NCI-H128 (cell line): Measurements from ENCODE around the gene SIMC1.
"Not testable (repeated sequence)": the region's sequence is repeated elsewhere in the genome, so short reads cannot be mapped to it uniquely, and the experiment has no call there.

Experiments
- DNase-seq: peaks from one replicate; lab custom pipeline; 2025; ENCODE audit not compliant: unreplicated experiment; lab: John Stamatoyannopoulos, UW

Gene SIMC1

DNA sequence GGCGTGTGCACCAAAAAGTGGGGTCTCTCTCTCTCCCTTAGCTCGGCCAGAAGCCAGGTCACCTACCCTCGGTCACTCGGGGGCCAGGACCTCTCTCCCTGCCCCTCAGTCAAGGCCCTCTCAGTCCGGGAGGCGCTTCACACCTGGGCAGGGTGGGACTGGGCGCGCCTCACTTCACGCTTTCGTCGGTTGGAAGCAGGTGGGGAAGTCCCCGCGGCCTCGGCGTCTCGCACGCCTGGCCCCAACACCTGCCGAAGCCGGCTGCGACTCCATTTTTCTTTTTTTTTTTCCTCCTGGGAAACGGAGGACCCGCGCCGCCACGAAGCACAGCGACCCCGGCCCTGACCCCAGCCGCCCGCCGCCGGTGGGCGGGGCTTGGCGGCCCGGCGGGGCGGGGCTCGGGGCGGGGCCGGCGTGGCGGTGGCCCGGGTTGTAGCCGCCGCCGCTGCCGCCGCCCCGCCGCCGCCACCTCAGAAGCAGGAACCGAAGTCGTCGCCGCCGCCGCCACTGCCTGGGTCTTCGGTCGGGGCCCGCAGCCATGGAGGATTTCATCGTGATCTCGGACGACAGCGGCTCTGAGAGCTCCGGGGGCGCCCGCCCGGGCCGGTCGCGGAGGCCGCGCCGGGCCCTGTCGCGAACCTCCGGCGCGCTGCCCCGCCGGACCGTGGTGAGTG, at the start of gene SIMC1:
TSS of gene SIMC1 (plus strand) at position 454 of the 674 bp plus-strand sequence. CDS start at position 539, 85 bp downstream.
- DNase-seq: not testable (repeated sequence)

DNA sequence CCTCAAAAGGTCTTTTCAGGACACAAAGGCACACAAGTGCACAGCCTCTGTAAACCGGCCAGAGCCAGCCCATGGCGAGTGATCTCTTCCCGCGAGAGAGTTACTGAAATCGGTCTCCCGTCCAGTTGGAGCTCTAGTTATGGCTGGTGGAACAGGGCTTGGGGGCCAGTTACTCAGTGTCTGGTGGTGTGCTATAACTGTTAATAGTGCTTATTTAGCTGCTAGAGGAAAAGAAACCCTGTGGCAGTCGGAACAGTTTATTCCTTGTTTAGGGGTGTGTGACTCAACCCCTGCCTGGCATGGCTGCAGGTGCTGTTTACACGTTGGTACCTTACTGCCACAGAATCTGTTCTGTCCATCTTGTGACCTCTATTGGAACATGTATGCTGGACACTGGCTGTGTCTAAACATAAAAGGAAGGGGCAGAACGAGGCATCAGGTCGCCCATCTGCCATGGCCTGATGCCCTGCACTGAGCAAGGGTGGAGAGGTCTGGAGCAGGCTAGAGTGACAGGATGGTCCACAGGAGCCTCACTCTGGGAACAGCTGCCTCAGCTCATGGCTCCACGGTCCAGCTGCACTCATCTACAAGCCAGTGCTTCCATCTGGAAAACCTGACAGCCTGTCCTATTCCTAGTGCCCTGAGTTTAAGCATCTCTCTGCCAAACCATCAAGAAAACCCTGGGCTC, 49.6 kb upstream of the SIMC1 start:
- no peak for DNase-seq

DNA sequence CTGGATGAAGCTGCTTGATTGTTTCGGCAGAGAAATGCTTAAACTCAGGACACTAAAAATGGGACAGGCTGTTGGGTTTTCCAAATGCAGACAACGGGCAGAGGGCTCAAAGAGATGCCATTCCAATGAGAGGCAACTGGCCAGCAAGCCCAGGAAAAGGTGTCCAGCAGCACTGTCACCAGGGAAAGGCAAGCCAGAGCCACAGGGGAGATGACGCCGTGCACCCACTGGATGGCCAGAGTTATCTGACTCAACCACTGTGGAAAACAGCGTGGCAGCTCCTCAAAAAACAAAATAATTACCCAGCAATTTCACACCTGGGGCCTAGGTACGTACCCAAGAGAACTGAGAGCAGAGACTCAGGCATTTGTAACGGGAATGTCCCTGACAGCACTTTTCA, 48.4 kb upstream of the SIMC1 start:
- DNase-seq: no peak

DNA sequence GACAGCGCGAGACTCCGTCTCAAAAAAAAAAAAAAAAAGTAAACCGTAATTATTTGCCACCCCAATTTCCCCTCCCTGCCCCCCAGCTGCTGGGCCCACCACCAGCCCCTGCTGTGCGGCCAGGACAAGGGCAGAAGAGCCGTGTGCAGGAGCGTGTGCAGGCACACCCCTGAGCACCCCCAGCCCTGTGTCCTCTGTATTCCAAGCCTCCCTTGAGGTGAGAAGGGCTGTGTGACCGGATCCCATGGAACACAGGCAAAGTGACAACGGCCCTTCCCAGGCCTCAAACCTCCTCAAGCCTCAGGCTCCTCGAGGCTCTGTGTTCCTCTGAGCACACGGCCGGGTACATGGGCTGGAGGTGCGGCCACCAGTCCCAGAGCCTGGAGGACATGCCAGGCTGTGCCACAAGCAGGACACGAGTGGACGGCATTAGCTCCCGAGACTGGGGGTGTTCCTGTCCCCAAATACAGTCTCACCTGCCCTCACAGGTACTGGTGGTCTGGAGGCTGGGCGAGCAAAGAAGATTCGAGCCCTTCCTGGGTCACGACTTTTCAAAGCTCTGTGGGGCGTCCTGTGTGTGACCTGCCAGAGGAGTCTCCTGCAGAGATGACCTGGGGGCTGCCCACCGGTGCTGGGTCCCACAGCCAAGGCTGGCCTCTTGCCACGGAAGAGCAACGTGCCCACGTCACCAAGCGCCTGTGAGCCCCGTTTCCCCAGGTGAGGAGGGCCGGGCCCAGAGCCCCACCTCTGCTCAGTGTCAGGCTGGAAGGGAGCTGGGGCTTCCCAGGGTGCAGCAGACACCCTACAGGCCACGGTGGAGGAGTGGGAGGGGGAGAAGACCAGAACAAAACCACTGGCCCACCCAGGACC, 47.1 kb upstream of the SIMC1 start:
- DNase-seq: no peak

DNA sequence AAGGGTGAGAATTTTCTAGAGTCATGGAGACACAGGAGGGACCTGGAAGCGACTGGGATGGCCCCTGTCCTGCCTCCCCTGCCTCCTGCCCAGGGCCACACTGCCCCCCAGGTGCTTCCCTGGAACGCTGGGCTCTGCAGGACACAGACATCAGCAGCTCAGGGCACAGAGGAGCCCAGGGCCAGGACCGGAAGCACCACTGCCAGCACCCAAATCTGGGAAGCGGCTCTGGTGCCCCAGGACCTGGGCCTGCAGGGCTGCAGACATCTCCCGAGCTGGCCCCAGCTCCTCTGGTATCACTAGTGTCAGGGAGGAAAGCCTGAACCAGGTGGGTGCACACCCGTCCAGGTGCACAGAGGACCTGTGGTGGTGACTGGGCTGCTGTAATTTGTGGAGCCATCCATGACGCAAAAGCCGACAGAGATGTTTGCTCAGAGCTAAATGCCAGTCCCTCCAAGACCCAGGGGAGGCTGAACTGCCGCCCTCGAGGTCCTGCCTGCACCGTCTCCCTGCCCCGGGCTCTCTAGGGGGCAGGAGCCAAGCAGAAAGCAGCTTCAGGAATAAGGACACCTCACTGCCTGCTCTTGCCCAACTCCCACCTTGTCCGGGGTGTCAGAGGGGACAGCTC, 46.0 kb upstream of the SIMC1 start:
- no peak for DNase-seq

DNA sequence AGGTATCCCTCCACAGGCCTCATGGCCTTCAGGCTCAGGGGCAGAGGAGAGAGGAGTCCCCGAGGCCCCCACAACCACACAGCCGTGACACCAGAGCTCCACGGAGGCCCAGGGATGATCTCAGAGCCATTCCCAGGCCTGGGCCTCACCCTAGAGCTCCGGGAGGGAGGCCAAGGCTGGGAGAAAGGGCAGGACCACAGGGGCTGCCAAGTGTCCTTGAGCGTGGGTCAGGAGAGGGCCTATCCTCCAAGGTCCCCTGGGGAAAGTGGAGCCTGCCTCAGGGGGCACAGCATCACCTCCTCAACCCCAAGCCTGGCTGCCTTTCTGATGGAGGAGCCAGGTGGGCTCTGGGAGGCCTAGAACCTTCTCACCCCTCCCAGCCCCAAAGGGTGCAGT, 45.5 kb upstream of the SIMC1 start:
- DNase-seq: not testable (repeated sequence)

DNA sequence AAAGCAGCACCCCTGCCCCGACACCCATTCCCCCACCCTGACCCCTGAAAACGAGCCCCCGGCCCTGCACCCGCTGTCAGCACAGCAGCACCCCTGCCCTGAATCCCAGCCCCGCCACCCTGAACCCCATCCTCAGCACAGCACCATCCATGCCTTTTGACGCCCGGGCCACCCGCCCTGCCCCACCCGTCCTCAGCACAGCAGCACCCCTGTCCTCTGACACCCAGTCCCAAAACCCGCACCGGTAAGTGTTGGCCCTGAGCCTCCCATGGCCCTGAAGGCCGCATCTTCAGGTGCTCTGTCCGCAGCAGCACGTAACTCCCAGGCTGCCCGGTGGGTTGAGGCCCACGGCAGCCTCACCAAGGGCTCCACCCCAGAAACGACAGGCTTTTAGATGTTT, 44.6 kb upstream of the SIMC1 start:
- not testable (repeated sequence) for DNase-seq

DNA sequence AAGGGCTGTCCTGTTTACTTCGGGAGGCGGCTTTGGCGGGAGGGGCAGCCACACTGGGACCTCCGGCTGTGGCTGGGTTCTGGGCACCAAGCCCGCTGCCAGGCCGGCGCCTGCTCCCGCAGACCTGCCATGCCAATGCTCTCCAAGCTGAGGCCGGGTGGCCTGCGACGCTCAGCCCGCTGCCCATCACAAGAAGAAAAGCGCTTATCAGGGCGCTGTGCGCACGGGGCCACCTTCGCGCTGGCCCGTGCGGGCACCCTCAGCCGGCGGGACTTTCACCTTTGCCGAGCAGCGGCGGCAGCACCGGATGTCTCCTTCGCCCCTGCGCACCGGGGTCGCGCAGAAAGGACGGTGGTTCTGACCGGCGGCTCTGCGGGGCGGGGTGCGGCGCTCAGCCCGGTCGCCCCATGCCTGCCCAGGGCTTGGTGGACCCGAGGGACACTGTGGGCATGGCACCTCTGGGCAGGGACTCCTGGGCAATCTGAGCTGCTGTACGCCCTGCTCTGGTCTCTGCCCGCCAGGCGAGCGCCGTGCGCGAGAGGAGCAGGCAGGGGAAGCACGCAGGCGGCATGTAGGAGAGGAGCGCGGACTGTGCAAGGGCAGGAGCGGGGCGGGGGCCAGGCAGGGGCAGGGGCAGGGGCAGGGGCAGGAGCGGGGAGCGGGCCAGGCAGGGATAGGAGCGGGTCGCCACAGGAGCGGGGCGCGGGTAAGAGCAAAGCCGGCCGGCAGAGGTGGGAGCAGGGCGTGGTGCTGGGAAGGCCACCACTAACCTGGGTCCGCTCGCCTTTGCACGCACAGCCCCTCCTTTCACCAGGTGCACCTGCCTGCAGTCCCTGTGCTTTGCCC, 43.8 kb upstream of the SIMC1 start:
- DNase-seq: not testable (repeated sequence)

DNA sequence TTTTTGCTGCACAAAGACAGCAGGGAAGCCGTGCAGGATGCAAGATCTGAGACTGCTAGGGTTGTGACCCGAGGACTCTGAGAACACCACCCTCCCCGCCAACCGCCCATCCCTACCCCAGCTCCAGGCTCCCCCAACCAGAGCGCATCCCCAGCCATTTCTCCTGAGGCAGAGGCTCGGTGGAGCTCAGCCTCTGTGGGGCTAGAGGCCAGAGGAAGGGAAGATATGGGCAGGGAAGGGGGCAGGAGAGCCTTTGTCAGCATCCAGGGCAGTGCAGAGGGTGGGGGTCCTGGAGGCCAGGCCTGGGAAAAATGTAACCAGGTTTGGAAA, 43.2 kb upstream of the SIMC1 start:
- not testable (repeated sequence) for DNase-seq

DNA sequence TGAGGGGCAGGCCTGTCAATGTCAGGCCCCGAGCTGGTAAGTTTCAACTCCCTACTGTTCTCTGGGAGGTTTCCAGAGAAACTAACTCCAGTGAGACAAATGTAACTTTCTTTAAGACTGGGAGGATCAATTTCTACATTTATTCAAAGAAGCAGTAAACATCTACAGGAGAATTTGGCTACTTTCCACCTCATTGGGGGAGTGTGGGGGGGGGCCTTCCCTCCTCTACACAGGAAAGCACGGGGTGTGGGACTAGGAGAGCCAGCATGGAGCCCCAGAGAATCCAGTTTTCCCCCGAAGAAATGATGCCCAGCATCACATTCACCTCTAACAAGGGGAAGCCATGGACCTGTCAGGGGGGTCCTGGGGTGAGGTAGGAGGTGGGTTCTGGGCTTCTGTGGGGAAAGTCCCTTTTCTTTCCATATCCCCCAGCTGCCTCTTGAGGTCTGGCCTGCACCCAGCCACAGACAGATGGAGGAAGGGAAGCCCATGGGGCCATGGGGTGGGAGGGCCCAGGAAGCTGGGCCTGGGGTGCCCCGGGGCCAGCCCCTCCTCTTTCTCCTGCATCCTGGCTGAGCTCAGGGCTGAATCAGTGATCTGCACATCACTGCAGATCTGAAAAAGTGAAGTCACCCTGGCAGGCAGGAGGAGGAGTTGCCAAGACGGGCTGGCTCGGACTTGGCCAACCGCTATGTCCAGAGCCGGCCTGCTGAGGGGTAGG, 42.6 kb upstream of the SIMC1 start:
- DNase-seq: not testable (repeated sequence)

DNA sequence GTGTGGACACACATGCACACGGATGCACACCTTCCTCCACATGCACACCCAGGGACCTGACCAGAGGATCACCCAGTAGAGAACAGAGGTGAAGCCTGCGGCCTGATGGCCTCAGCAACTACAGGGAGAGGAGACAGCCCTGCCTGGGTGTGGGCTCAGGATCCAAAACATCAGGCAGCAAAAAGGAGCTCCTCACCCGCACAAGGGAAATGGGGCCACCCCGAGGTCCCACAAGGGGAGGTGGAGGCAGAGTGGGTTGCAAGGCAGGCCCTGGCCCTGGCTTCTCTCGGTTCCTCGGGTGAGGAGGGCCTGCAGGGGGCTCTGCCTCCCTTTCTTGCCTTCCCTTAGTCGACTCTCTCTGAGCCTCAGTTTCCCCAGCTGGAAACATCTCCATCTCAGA, 41.4 kb upstream of the SIMC1 start:
- DNase-seq: not testable (repeated sequence)

DNA sequence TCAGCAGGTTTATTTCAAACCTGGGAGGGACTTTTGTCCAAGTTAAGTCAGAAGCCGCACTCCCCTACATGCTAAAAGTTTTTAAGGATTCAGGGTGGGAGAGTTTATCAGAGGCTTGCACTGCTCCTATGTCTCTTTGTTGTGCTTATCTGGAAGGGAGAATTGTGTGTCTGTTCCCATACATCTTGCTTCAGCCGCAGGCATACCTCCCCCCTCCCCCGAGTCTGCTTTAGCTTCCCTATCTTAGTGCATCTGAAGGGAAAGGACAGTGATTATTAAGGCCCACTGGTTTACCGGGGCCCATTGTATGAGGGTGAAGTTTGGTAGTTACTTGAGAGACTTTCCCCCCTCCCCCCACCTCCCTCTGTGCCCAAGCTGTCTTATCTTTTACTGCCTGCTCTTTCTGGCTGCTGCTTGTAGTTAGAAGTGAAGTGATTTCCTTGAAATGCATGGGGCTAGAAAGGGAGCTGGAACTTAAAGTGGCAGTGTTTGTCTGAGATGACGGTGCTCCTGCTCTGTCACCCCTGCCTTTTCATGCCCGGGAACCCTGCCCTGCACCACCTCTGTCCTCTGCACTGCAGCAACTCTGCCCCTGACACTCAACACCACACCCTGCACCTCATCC, 40.9 kb upstream of the SIMC1 start:
- DNase-seq: not testable (repeated sequence)

DNA sequence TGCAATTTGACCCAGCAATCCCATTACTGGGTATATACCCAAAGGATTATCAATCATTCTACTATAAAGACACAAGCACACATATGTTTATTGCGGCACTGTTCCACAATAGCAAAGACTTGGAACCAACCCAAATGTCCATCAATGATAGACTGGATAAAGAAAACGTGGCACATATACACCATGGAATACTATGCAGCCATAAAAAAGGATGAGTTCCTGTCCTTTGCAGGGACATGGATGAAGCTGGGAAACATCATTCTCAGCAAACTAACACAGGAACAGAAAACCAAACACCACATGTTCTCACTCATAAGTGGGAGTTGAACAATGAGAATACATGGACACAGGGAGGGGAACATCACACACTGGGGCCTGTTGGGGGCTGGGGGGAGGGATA, 39.9 kb upstream of the SIMC1 start:
- DNase-seq: not testable (repeated sequence)

DNA sequence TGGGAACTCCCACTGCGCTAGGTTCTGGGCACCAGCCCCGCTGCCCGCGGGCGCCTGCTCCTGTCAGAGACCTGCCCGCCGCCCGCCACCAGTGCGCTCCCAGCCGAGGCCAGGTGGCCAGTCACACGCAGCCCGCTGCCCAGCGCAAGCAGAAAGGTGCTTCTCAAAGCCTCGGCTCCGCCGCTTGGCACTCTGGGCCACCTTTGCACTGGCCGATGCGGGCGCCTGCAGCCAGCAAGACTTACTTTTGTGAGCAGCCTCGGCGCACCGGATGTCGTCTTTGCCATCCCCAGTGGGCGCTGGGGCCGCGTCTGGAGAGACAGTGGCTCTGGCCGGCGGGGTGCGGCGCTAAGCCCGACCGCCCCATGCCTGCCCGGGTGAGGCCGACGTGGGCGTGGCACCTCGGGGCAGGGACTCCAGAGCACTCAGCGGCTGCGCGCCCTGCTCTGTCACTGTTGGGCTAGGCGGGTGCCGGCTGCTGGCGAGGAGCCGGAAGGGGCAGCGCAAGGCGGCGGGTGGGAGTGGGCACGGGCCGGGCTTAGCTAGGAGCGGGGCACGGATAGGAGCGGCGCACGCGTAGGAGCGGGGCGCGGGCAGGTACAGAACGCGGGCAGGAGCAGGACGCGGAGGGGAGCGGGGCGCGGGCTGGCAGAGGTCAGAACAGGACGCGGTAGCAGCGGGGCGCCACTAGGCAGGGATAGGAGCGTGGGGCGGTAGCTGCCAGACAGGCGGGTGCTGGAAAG, 39.1 kb upstream of the SIMC1 start:
- DNase-seq: not testable (repeated sequence)

DNA sequence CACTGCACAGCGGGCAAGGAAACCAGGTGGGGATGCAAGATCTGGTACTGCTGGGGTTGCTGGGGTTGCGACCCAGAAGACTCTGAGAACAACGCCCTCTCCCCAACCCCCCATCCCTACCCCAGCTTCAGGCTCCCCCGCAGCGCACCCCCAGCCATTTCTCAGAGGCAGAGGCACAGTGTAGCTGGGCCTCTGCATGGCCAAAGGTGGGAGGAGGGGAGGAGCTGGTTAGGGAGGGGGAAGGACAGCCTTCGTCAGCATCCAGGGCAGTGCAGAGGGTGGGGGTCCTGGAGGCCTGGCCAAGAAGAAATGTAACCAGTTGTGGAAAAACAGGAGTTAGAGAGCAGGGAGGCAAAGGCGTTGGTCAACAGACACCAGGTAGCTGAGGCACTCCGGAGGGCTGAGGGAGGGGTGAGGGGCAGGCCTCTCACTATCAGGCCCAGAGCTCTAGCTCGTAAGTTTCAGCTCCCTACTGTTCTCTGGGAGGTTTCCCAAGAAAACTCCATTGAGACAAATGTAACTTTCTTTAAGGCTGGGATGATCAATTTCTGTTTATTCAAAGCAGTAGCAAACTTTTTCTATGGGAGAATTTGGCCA, 38.3 kb upstream of the SIMC1 start:
- DNase-seq: not testable (repeated sequence)

DNA sequence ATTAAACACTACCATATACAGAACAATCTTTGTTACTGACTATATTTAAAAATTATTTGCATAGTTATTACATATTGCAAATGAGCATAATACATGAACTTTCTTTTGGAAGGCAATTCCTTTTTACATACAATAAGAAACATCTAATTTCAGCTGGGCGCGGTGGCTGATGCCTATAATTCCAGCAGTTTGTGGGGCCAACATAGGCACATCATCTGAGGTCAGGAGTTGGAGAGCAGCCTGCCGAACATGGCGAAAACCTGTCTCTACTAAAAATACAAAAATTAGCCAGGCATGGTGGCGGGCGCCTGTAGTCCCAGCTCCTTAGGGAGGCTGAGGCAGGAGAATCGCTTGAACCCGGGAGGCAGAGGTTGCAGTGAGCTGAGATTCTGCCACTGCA, 36.4 kb upstream of the SIMC1 start:
- no peak for DNase-seq

DNA sequence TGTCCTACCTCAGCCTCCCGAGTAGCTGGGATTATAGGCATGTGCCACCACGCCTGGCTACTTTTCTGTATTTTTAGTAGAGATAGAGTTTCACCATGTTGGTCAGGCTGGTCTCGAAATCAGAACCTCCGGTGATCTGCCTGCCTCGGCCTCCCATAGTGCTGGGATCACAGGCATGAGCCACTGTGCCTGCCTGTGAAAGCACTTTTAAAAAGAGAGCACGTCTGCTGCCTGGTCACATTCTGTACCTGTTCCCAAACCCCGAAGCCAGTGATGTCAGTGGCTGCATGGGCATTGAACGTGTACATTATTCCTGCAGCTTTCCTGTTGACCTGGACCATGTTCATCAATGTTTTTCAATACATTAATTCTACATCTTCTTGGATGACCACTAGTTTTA, 35.1 kb upstream of the SIMC1 start:
- DNase-seq: no peak

DNA sequence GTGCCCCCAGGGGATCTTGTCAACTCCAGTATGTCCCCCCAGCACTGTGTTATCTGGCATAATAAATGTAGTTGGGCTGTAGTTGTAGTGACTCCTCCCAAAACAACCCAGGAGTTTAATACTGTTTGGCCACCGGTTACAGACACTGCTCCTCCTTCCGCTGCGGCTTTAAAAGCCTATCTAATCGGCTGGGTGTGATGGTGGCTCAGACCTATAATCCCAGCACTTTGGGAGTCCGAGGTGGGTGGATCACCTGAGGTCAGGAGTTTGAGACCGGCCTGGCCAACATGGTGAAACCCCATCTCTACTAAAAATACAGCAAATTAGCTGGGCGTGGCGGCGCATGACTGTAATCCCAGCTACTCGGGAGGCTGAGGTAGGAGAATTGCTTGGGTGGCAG, 34.7 kb upstream of the SIMC1 start:
- not testable (repeated sequence) for DNase-seq
